Dermis microvascular lymphatic vessel endothelial cell (primary cell): ENCODE measurements around the gene AFG1L. TPM values are rescaled to one million over a fixed set of nuclear protein-coding genes. Genes with fewer than 3 reads are reported as not detected.
"Not testable (repeated sequence)": the region's sequence is repeated elsewhere in the genome, so short reads cannot be mapped to it uniquely, and the experiment has no call there.

Experiments
- DNase-seq, 2 donors: peaks; one replicate each; pipeline versions ENCODE4 v3.0.0 to v3.0.0-alpha.2; 2010; ENCODE audit warnings: low read depth in 2 of 2
- total RNA-seq: library from RNA; depleted of rRNA; stranded (reverse); fragments of >200 nt; gene quantifications from 2 replicates; pipeline ENCODE4 v1.2.1, GENCODE V29; 2014

Gene AFG1L
- total RNA-seq, 1 donor from 2014 or later, result 1.8 TPM

DNA sequence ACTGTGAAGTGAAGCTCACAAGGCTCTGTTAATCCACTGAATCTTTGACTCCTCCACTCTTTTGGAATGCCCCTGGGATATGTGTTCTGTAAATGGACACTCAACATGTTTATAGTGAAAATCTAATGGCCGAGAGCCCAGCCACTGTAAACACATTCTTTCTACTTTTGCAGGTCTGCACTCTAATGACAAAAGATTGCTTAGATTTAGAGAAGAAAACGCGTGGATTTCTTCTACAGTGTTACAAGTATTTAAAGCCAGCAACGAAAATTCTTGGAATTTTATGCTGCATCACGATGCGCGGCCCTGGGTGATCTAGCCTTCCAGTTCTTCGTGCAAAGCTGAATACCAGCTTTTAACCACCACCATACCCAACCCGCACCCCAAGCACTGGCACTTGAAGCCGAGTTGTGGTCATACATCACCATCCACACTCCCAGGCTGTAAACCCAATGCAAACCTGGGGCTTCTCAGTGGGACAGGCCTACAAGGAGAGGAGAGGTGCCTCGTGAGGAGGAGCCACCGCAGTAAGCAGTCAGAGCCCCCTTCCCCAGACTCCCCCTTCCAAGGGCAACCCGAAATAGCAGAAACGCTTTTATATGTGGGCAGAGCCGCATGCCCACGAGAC lies 262.1 kb downstream of the AFG1L start:
- DNase-seq, result no peak

DNA sequence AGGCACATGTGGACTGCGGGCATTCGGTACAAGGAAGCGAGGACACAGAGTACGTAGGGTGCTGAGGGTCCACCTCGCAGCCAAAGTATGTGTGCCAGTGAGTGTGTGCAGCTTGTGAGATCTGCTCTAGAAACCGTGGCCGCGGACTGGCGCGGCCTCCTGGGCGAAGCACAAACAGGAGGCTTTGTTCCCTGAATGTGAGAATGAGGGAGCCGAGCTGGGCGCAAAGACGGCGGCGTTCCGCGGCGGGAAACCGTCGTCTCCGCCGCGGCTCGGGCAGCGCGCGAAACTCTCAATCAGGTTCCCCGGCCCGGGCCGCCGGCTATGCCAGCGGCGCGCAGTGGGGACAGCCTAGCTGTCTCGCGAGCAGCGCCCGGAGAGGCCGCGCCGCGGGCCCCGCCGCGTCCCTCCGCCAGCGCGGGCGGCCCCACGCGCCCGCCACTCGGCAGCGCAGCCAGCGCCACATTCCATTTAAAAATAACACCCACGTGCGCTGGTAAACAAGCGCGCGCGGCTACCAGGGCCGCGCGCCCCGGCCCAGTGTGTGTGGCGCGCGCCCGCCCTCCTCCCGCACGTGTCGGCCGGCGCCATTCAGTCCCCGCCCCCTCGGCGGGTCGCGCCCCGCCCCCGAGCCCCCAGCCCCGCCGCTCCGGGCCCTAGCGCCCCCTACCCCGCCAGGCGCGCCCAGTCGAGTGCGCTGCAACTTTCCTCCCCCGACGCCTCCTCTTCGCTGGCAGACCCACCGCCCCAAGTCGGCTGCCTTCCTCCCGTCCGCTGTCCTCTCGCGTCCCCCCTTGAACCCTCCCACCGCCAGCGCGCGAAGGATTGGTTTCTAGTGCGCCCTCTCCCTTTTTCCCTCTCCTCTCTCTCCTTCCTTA lies 262.9 kb downstream of the AFG1L start:
- DNase-seq, result peak in 1 of 2 donors; percentile 83

DNA sequence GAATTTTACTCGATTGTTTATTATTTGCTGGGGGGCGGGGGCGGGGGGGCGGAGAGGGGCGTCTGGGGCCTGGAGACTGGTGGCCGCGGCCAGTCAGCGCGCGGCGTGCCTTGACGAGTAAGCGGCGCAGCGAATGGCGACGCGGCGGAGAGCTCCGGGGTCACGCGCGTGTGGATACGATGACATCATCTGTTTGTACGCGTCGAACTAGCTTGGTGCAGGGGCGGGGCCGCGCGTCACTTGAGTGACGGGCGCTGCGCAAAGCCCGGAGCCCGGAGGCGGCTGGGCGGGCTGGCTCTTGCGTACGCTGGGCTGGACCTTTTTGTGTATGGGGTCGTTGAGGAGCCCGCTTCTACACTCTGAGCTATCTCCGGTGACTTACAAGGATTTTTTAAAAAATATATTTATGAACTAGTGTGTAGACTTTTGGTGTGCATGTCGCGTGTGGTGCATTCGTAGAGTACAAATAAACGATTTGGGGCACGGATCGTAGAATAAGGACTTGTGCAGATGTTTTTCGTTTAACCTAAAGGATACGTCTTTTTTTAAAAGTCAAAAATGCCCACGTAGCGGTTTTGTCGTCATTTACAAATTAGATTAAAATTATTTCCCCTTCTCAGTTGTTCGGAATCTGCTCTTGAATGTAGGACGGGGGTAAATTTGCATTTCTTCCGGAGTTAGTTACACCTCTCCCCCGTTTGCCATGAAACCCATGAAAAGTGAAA lies 263.7 kb downstream of the AFG1L start:
- DNase-seq, result peak; percentile 98 to 100

DNA sequence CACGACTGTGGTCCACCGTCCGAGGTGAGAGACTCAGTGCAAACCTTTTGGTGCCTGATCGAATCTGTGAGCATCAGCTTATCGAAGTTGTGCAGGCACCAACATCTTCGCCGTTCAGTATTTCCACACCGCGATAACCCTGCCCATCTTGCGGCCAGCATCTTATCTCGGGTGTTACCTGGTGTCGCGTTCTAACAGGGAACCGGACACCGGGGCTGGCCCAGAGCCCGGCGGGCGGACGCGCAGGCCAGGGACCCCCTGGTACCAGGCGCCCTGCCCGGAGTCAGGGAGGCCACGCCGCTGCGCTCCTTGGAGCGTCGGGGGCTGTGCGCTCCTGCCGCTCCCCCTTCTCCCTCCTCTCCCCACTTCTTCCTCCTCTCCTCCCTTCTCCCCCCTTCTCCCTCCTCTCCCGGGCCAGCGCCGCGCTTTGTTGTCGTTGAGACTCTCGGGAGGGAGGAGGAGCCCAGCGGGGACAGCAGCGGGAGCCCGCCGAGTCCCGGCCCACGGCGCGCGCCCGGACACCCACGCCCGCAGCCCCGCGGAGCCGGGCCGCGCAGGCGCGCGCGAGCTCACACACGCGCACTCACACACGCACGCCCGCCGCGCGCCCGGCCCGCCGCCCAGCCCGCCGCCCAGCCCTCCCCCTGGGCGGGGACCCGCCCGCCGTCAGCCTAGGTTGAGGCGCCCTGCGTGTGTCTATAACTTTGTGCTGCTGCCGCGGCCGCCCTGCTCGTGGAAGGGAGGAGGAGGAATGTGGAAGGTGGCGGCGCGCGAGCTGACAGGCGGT lies 264.4 kb downstream of the AFG1L start:
- DNase-seq, result peak; percentile 66 to 89

DNA sequence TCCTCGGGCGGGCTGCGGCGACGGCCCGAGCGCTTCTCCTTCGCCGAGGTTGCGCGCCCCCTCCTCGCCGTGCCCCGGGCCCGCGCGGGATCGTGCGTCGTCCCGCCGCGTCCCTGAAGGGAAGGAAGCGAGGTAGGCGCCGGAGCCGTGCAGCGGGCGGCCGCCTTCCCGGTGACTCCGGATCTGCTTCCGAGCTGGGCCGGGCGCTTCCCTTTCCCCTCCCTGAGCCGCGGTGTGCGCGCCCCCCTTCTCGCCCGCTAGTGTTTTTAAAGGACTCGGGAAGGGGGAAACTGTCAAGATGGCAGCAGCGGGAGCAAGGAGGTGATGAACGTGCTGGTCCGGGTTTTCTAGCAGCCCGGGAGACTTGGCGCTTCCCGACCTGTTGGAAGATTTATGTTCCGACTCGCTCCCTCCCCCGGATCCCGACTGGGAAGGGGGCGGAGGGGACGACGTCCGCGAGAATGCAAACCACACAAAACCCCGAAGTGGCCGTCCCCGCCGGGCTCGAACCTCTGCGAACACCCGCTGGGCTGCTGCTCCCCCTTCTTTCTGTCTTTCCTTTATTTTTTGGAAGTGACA lies 265.1 kb downstream of the AFG1L start:
- DNase-seq, result peak; percentile 78 to 91

DNA sequence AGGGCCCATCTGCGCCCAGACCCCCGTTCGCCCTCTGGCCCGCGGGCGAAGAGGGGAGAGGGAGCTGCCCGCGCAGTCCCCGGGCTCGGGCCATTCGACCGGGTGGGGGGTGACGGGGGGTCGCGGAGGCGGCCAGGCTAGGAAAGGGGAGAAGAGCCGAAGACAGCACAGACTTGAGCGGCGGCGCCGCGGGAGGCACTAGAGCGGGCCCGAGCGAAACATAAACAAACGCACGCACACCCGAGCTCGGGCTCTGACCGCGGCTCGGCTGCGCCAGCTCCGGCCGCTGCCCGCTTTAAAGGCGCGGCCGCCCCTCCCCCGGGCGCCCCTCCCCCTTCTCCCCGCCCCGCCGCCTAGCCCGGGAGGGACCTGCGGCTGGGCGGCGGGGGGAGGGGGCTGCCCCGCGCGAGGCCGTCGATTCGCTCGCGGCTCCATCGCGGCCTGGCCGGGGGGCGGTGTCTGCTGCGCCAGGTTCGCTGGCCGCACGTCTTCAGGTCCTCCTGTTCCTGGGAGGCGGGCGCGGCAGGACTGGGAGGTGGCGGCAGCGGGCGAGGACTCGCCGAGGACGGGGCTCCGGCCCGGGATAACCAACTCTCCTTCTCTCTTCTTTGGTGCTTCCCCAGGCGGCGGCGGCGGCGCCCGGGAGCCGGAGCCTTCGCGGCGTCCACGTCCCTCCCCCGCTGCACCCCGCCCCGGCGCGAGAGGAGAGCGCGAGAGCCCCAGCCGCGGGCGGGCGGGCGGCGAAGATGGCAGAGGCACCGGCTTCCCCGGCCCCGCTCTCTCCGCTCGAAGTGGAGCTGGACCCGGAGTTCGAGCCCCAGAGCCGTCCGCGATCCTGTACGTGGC lies 265.8 kb downstream of the AFG1L start, which contains the start of gene FOXO3:
TSS of gene FOXO3 (plus strand) at position 455 of the 846 bp plus-strand sequence. CDS start at position 747, 292 bp downstream.
- peak in 1 of 2 donors; percentile 92 for DNase-seq

DNA sequence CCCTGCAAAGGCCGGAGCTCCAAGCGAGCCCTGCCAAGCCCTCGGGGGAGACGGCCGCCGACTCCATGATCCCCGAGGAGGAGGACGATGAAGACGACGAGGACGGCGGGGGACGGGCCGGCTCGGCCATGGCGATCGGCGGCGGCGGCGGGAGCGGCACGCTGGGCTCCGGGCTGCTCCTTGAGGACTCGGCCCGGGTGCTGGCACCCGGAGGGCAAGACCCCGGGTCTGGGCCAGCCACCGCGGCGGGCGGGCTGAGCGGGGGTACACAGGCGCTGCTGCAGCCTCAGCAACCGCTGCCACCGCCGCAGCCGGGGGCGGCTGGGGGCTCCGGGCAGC lies 266.4 kb downstream of the AFG1L start:
- not testable (repeated sequence) for DNase-seq

DNA sequence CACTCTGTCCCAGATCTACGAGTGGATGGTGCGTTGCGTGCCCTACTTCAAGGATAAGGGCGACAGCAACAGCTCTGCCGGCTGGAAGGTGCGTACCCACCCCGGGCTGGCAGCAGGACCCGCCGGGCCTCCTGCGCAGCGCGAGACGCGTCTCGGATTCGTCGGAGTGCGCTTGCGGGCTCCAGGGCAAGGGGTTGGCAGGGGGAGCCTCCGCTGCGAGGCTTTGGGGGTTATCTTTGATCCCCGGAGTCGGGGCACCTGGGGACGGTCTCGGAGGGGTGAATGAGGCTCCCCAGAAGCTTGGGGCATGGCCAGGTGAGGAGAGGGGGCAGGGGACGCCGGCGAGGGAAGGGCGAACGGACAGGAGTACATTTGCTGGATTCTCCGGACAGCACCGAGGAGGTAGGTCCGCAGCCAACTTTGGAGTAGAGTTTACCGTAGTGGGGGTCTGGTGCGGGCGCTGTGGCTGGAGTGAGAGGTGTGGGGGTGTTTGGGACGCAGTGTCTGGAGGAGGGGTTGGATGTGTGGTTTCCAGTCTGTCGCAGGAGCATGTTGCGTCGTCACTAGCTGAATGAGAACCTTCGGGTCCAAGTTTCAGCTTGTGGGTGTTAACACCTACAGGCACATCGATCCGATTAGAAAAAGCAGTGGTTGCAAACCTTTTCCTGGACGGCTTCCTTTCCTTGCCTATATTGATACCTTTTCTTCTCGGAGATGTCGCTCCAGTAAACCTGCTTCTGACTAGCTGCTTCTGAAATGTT lies 267.1 kb downstream of the AFG1L start:
- peak in 1 of 2 donors; percentile 19 for DNase-seq

DNA sequence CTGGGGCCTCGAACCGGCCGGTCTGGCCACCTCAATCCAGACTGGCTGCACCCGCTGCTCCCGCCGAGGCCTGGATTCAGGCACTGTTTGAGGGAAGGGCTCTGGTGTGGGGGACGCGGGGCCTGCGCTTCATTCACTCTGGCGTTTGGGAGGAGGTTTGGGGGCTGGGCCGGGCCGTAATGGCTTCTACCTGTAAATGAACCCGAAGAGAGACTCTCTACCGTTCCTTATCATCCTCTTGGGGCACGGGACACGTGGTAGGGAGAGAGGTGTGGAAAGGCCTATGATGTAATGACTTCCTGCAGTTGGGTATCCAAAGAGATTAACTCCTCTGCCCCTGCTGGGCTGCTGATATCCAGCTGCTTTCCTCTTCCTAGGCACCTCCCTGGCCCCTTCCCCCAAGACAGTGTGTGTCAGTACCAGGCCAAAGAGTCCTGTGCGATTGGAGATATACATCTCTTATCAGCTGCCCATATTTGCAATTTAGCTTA lies 267.7 kb downstream of the AFG1L start:
- DNase-seq, result peak in 1 of 2 donors; percentile 72

DNA sequence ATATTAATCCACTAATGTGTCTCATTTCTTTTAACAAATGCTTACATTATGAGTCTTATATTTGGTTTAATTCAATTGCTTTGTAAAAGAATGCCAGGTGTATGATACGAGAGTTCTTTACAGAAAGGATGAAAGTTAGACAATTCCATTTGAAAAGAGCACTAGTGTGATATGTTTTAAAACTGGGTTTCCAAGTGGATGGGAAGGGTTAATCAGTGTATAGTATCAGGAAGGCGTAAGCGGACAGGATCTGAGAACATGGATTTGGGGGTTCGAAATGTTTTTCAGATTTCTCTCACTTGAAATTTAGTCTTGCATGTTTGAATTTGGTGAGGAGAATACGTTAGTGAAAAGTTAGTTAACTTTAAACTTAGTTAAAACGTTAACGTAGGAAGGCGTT lies 268.4 kb downstream of the AFG1L start:
- no peak for DNase-seq

DNA sequence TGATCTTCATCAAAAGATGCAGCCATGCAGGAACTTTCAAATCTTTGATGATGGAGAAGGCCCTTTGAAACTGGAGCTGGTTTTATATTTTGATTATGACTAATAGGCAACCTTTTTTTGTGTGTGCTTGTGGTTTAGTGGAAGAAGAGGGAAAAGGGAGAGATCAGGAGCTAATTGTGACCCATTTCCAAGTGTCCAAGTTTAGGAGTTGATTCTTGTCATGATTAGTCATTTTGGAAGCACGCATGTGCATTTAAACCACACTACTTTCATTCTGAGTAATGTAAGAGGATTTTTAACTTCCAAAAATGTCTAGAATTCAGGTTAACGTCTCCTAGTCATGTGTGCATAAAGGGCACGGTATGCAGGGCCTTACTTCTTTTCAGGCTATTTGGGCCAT lies 269.3 kb downstream of the AFG1L start:
- peak in 1 of 2 donors; percentile 34 for DNase-seq

DNA sequence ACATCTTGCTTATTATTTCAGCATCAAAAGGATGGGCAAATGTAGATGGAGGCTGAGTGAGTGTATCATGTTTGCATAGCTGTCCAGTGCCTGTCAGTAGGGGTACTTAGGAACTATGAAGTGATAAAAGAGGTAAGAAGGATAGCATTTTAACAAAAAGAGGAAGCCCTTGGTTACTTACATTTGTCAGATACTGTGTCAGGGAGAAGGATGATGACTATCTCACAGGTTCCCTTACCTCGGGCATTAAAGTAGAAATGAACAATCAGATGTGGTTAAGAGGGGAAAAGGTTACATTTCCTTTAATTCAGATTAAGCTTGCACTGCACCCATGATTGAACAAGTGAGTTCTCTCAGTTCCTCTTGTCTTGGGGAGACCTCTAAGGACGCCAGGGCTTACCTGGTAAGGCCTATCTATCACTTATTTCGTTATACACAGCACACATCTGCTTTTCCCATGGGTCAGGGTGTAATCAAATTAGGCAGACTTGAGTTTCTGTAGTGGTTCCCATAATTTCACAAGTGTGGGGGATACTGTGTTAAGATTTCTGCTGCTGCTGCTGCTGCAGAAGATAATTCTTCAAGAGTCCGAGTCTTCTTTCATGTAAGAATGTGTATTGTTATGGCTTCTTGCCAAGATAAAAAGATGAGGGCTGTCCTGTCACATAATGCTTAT lies 270.4 kb downstream of the AFG1L start:
- no peak for DNase-seq

DNA sequence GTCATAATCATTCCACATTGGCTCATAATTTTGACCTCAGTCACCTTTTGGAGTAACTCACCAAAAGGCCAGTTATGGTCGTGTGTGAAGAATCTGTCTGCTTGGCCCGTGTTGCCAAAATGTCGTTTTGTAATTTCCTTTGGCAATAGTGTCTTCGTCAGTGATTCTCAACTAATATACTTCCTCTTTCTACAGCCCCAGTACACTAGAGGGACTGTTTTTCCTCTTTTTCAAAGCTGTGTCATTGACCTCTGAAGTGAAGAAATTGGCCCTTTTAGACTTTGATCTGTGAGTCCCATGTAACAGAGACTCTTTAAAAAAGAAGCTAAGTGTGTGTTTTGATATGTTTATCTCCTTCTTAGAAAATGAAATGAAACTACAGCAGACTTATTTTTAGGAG lies 271.0 kb downstream of the AFG1L start:
- DNase-seq, result peak; percentile 68

DNA sequence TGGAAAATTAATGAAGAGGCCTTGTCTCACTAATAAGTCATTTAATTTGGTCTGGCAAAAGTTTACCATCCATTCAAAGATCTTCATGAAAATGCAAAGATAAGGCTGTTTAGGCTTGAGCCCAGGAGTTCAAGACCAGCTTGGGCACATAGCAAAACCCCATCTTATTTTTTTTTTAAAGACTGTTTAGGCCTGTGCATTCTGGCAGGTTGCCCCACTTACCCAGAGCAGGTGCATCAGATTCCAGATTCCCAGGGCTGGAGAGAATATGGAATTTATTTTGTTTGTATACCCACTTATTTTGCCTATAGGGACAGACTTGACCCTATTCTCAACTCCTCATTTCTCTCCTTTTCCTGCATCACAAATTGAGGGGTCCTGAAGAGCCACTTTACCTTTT lies 271.6 kb downstream of the AFG1L start:
- DNase-seq, result no peak

DNA sequence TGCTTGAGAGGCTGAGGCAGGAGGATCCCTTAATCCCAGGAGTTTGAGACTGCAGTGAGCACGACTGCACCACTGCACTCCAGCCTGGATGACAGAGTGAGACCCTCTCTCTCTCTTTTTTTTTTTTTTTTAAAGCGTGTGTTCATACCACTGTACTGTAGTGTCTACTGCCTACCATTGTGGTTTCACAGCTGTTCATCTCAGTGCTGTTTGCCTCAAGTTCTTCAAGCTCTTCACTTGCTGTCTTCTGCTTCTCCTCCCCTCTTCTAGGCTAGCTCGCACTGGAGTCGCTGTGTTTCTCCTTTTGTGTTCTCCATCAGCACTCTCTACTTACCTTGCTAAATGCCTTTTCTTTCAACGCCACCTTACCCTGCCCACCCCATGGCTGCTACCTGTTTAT lies 273.2 kb downstream of the AFG1L start:
- DNase-seq, result no peak

DNA sequence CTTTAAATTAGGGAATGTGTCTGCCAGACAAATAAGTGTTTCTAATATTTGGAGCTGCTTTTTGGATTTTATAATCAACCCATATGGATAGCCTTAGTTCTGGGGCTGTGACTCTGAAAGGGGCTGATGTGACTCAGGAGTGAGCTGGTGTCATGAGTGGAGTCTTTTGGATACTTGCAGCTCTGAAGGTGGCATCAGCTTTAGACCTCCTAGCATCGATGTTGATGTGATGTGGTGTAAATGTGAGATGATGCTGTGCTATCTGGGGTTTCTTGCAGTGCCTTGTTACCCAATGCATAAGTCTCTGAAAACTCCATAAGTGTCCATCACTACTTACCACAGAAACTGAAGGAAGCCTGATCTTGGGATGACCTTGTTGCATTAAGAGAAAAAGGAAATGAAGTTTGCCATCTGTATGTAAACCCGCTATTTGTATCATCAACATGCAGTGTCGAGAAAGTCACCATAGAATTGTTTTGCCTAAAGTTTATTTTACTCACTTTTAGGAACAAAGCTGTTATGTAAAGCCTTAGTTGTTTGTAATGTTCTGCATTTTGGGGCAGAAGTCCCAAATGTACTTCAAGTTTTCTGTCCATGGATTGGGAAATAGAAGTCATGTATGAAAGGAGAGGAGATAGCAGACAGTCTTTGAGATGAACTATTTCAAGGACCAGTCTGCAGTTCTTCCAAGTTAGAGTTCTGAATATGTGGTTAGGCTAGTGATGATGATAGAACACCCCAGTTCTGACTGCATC lies 273.9 kb downstream of the AFG1L start:
- DNase-seq, result no peak

DNA sequence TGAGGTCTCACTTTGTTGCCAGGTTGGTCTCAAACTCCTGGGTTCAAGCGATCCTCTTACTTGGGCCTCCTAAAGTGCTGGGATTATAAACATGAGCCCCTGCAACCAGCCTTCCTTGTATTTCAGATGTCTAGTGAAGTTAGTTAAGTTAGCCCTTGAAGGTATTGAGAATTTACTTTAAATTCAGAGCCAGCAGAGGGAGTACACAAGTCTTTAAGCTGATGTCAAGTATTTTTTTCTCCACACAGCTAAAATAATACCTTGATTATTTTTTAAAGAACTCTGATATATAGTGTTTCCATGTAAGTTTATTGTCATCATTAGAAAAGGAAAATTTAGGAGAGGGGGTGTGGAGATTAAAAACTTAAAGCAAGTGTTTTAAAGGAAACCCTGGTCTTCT lies 275.7 kb downstream of the AFG1L start:
- DNase-seq, result no peak
